ENCODE measurements around the gene CTSW.

The CTSW gene

DNA sequence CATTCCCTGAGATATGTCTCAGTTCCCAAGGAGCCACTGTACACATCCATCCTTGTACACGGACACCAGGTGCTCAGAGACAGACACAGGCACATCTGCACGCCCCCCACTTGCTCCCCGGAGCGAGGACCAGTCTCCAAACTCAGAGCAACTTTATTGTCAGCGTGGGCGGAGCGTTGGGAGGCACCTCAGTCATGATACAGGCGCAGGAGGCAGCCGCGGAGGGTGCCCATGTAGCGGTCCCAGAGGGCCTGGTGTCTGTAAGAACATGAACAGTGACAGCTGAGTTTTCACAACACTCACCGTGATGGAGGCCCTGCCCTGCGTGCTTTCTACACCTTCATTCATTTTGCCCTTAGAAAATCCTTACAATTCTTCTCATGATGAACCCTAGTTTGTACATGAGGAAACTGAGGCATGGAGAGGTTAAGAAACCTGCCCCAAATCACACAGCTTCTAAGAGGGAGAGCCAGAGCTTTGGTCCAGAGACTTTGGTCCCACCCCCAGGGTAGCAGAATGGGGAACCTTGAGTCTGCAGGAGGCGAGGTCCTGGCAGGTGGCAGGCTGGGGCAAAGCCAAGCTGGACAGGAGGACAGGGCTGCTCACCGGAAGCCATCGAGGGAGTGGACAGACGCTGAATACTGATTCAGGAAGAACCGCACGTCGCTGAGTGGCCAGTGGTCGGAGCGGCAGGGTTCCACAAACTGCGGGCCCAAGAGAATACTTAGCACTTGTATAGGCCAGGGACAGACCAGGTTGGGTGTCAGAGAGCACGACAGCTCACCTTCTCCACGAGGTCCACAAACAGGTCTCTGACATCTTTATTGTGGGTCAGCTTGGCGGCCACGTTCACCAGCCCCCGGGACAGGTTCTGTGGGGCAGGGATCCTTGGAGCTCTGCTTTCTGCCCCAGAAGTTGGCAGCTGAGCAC is 4.4 kb downstream of the CTSW start (continued):
- TF ChIP-seq, protein P1, sequence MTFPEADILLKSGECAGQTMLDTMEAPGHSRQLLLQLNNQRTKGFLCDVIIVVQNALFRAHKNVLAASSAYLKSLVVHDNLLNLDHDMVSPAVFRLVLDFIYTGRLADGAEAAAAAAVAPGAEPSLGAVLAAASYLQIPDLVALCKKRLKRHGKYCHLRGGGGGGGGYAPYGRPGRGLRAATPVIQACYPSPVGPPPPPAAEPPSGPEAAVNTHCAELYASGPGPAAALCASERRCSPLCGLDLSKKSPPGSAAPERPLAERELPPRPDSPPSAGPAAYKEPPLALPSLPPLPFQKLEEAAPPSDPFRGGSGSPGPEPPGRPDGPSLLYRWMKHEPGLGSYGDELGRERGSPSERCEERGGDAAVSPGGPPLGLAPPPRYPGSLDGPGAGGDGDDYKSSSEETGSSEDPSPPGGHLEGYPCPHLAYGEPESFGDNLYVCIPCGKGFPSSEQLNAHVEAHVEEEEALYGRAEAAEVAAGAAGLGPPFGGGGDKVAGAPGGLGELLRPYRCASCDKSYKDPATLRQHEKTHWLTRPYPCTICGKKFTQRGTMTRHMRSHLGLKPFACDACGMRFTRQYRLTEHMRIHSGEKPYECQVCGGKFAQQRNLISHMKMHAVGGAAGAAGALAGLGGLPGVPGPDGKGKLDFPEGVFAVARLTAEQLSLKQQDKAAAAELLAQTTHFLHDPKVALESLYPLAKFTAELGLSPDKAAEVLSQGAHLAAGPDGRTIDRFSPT (tag by site-specific recombination; IDR thresholded peaks at IDR 0.05) = no peak
- TF ChIP-seq ZNF501 (tag by site-specific recombination; IDR thresholded peaks at IDR 0.05) = no peak
- TF ChIP-seq ZNF843 (tag by site-specific recombination; IDR thresholded peaks at IDR 0.05) = no peak
- TF ChIP-seq, protein P2, sequence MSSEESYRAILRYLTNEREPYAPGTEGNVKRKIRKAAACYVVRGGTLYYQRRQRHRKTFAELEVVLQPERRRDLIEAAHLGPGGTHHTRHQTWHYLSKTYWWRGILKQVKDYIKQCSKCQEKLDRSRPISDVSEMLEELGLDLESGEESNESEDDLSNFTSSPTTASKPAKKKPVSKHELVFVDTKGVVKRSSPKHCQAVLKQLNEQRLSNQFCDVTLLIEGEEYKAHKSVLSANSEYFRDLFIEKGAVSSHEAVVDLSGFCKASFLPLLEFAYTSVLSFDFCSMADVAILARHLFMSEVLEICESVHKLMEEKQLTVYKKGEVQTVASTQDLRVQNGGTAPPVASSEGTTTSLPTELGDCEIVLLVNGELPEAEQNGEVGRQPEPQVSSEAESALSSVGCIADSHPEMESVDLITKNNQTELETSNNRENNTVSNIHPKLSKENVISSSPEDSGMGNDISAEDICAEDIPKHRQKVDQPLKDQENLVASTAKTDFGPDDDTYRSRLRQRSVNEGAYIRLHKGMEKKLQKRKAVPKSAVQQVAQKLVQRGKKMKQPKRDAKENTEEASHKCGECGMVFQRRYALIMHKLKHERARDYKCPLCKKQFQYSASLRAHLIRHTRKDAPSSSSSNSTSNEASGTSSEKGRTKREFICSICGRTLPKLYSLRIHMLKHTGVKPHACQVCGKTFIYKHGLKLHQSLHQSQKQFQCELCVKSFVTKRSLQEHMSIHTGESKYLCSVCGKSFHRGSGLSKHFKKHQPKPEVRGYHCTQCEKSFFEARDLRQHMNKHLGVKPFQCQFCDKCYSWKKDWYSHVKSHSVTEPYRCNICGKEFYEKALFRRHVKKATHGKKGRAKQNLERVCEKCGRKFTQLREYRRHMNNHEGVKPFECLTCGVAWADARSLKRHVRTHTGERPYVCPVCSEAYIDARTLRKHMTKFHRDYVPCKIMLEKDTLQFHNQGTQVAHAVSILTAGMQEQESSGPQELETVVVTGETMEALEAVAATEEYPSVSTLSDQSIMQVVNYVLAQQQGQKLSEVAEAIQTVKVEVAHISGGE (tag by site-specific recombination; conservative IDR thresholded peaks at IDR 0.05; ENCODE audit: low read depth) = no peak
- no peak for TF ChIP-seq ZNF16 (tag by site-specific recombination; IDR thresholded peaks at IDR 0.05; ENCODE audit: low read depth)
- TF ChIP-seq, protein P3, sequence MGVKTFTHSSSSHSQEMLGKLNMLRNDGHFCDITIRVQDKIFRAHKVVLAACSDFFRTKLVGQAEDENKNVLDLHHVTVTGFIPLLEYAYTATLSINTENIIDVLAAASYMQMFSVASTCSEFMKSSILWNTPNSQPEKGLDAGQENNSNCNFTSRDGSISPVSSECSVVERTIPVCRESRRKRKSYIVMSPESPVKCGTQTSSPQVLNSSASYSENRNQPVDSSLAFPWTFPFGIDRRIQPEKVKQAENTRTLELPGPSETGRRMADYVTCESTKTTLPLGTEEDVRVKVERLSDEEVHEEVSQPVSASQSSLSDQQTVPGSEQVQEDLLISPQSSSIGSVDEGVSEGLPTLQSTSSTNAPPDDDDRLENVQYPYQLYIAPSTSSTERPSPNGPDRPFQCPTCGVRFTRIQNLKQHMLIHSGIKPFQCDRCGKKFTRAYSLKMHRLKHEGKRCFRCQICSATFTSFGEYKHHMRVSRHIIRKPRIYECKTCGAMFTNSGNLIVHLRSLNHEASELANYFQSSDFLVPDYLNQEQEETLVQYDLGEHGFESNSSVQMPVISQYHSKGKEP (tag by site-specific recombination; IDR thresholded peaks at IDR 0.05) = no peak
- TF ChIP-seq IKZF3 (tag by site-specific recombination; IDR thresholded peaks at IDR 0.05) = no peak
- no peak for TF ChIP-seq ZNF776 (tag by site-specific recombination; IDR thresholded peaks at IDR 0.05; ENCODE audit: borderline replicate concordance)
- no peak for TF ChIP-seq ZNF202 (tag by site-specific recombination; IDR thresholded peaks at IDR 0.05; ENCODE audit: borderline replicate concordance)
- TF ChIP-seq ZNF394 (tag by site-specific recombination; IDR thresholded peaks at IDR 0.05; ENCODE audit: borderline replicate concordance) = no peak
- TF ChIP-seq ZNF184 (tag by site-specific recombination; IDR thresholded peaks at IDR 0.05) = no peak

DNA sequence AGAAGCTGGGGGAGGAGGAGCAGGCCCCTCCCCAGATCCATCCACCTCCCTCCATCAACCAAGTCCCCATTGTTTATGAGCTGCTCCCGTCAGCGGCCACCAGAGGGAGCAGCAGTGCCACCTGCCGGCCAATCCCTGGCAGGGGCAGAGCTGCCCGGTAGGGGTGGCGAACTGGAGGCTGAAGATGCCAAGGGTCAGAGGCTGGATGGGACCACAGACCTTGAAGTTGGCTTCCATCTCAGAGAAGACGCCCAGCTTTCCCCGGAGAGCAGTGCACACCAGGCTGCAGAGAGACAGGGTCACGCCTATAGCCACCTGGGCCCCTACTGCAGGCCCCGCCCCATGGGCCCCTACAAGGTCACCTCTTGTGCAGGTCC is 5.1 kb downstream of the CTSW start:
- peaks cover 0 to 53% of the 10 kb centered on the region in 2 experiments; a peak in 2 of 3 replicates for H3K36me3 ChIP-seq (ENCODE audit: control insufficient read depth in 2 of 2, insufficient read depth in 1 of 2, low read length in 2 of 2)
- no peaks in the 10 kb centered on the region for H3K9me3 ChIP-seq (ENCODE audit: control insufficient read depth, insufficient read depth, low read depth, low read length)
- ChIA-PET POLR2A (interaction anchor here (0.6 to 2.3 kb wide), 12 partner anchors 11 to 252 kb away, joined by 3 to 13 read pairs (median 6); partner anchors contain the start of genes CFL1, KAT5, MUS81 and RNASEH2C), CTCF (interaction anchor here (0.5 to 9.5 kb wide), 54 partner anchors 7 to 280 kb away, joined by 3 to 189 read pairs (median 5); partner anchors contain the start of genes CFL1, FOSL1, KAT5 and MUS81)
- H3K4me1 ChIP-seq (ENCODE audit: control insufficient read depth, insufficient read depth, low read length) = no peaks in the 10 kb centered on the region
- H3K27ac ChIP-seq (ENCODE audit: extremely low read depth, low read depth, low read length) = no peak overlapping the region
- no peak overlapping the region for H3K4me3 ChIP-seq (ENCODE audit: low read depth, low read length)
- peak; percentile 69 for TF ChIP-seq ZNF654 (tag by site-specific recombination; IDR thresholded peaks at IDR 0.05; ENCODE audit: low read depth)
- TF ChIP-seq ZBTB48 (tag by site-specific recombination; IDR thresholded peaks at IDR 0.05) = 0 out of 2 replicates have a peak, but pooled peaks have one; percentile 15
- 0 out of 2 replicates have a peak, but pooled peaks have one; percentile 28 for TF ChIP-seq ZNF660 (tag by site-specific recombination; IDR thresholded peaks at IDR 0.05)
- TF ChIP-seq ZNF501 (tag by site-specific recombination; IDR thresholded peaks at IDR 0.05) = 0 out of 2 replicates have a peak, but pooled peaks have one; percentile 28
- 0 out of 2 replicates have a peak, but pooled peaks have one; percentile 27 for TF ChIP-seq SP7 (tag by site-specific recombination; IDR thresholded peaks at IDR 0.05)
- no peak for TF ChIP-seq ZNF23 (tag by site-specific recombination; IDR thresholded peaks at IDR 0.05; ENCODE audit: borderline replicate concordance)
- 0 out of 2 replicates have a peak, but pooled peaks have one; percentile 27 for TF ChIP-seq KLF9 (tag by site-specific recombination; IDR thresholded peaks at IDR 0.05; ENCODE audit: low read depth)
- TF ChIP-seq KLF1 (tag by site-specific recombination; IDR thresholded peaks at IDR 0.05) = peak; percentile 19; the same call in 1 of the 2 replicates
- TF ChIP-seq, protein P4, sequence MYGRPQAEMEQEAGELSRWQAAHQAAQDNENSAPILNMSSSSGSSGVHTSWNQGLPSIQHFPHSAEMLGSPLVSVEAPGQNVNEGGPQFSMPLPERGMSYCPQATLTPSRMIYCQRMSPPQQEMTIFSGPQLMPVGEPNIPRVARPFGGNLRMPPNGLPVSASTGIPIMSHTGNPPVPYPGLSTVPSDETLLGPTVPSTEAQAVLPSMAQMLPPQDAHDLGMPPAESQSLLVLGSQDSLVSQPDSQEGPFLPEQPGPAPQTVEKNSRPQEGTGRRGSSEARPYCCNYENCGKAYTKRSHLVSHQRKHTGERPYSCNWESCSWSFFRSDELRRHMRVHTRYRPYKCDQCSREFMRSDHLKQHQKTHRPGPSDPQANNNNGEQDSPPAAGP (tag by site-specific recombination; IDR thresholded peaks at IDR 0.05) = 0 out of 2 replicates have a peak, but pooled peaks have one; percentile 22
- TF ChIP-seq SCRT1 (tag by site-specific recombination; IDR thresholded peaks at IDR 0.05; ENCODE audit: borderline replicate concordance) = no peak
- no peak for TF ChIP-seq ZNF404 (tag by site-specific recombination; IDR thresholded peaks at IDR 0.05)
- peak; percentile 76 for TF ChIP-seq ZNF366 (tag by site-specific recombination; conservative IDR thresholded peaks at IDR 0.05)
- peak; percentile 69; the same call in 1 of the 2 replicates for TF ChIP-seq ZSCAN30 (tag by site-specific recombination; IDR thresholded peaks at IDR 0.05)
- TF ChIP-seq BCL11A (tag by site-specific recombination; IDR thresholded peaks at IDR 0.05; ENCODE audit: low read depth) = 0 out of 2 replicates have a peak, but pooled peaks have one; percentile 35
- TF ChIP-seq GLIS2 (tag by site-specific recombination; IDR thresholded peaks at IDR 0.05) = 0 out of 2 replicates have a peak, but pooled peaks have one; percentile 19

Data from HEK293 (cell line).